K562 (cell line): ENCODE data around the gene CDCP1. TPM values are rescaled to one million over a fixed set of nuclear protein-coding genes. Genes with fewer than 3 reads are reported as not detected.

Experiments
- CAMTA2 ChIP-seq: fragments of 250-450 bp; sonication (Bioruptor Pico); conservative IDR thresholded peaks from 2 replicates; pipeline ENCODE4 v1.5.1; 2022
- CHD1 ChIP-seq: fragments of 200-600 bp; sonication (generic); IDR thresholded peaks from one replicate; pipeline ENCODE4 v1.6.1; 2012; ENCODE audit warnings: mild to moderate bottlenecking, moderate library complexity, low read length, inconsistent platforms
- CREBBP ChIP-seq: IDR thresholded peaks from one replicate; pipeline ENCODE4 v1.6.1; 2012; ENCODE audit warnings: low read depth, mild to moderate bottlenecking, control low read depth, inconsistent platforms, low read length
- FOXM1 ChIP-seq, 2 experiments: fragments of 450-650 bp in 1 of 2; sonication (generic) in 1 of 2; formaldehyde crosslinking in 1 of 2; IDR thresholded peaks; 2 replicates each; pipeline versions ENCODE4 v1.6.1 to v1.9.0; 2017 to 2022; ENCODE audit warnings: low read depth in 2 of 2, mild to moderate bottlenecking in 2 of 2, missing genetic modification reagents in 1 of 2, moderate library complexity in 1 of 2
- FOXO4 ChIP-seq: fragments of 450-650 bp; formaldehyde crosslinking; IDR thresholded peaks from 2 replicates; pipeline ENCODE4 v1.4.0; 2020; ENCODE audit warnings: mild to moderate bottlenecking, moderate library complexity
- HOMEZ ChIP-seq: fragments of 250-450 bp; sonication (Bioruptor Pico); IDR thresholded peaks from 2 replicates; pipeline ENCODE4 v1.4.0; 2020; ENCODE audit warnings: mild to moderate bottlenecking, moderate library complexity
- MAFF ChIP-seq: IDR thresholded peaks from 2 replicates; pipeline ENCODE4 v1.6.1; 2012; ENCODE audit warnings: low read length, improper control_type of control experiment
- MGA ChIP-seq: fragments of 450-650 bp; IDR thresholded peaks from 2 replicates; pipeline ENCODE4 v1.6.1; 2016; ENCODE audit warnings: mild to moderate bottlenecking, moderate library complexity
- PCBP2 ChIP-seq: fragments of 200-400 bp; formaldehyde crosslinking; IDR thresholded peaks from 2 replicates; pipeline ENCODE4 v1.6.1; 2018; ENCODE audit warnings: low read length, low read depth, mild to moderate bottlenecking, moderate library complexity; ENCODE audit not compliant: poor library complexity, severe bottlenecking
- SMC3 ChIP-seq: conservative IDR thresholded peaks from 2 replicates; pipeline ENCODE4 v1.6.1; 2011; ENCODE audit warnings: low read depth, low read length, improper control_type of control experiment; ENCODE audit not compliant: insufficient read depth
- SRSF3 ChIP-seq: fragments of 200-400 bp; formaldehyde crosslinking; IDR thresholded peaks from 2 replicates; pipeline ENCODE4 v1.6.1; 2016; ENCODE audit warnings: mild to moderate bottlenecking, low read length, moderate library complexity; ENCODE audit not compliant: insufficient read depth
- TRIM28 ChIP-seq: fragments of 450-650 bp; IDR thresholded peaks from 2 replicates; pipeline ENCODE4 v1.6.1; 2017
- polyA plus RNA-seq, 8 experiments: library from polyadenylated mRNA; depleted of rRNA in 4 of 8; stranded (reverse) in 5 of 8; unstranded in 3 of 8; fragments of >200 nt; fragmentation: Nextera tagmentation in 2 of 8; fragmentation: Illumina TruSeq in 1 of 8; extraction: Ambion mirVana in 2 of 8; extraction: Trizol in 1 of 8; gene quantifications; 2 replicates each; pipeline versions ENCODE4 v1.2.1 to v1.2.3, GENCODE V29; 2011 to 2014; ENCODE audit warnings: inconsistent platforms in 1 of 8, missing spikeins in 1 of 8
- total RNA-seq, 7 experiments: library from RNA; depleted of rRNA in 6 of 7; stranded (reverse); fragments of >200 nt in 6 of 7; fragmentation: Illumina TruSeq in 2 of 7; extraction: Trizol in 2 of 7; gene quantifications; 2 replicates each; pipeline versions ENCODE4 v1.2.1 to v1.2.3, GENCODE V29; 2011 to 2021; ENCODE audit warnings: low replicate concordance in 1 of 7

CDCP1 gene
- total and polyA plus RNA-seq, 9 of the 15 experiments (the other 6 are each of a cell fraction or from before 2014, with no cell fraction given), result 3.9 to 16.4 (median 5.2) TPM

- TF ChIP-seq SRSF3, result no peak
- peak; percentile 55 for TF ChIP-seq CHD1
- TF ChIP-seq SMC3, result no peak
- TF ChIP-seq PCBP2, result no peak
- peak; percentile 100 for TF ChIP-seq HOMEZ (CRISPR knock-in tag)
- peak; percentile 100 for TF ChIP-seq FOXO4 (CRISPR knock-in tag)
- no peak for TF ChIP-seq CREBBP
- TF ChIP-seq FOXM1 (IDR thresholded peaks at IDR 0.05; ENCODE audit: low read depth), result no peak; the same call in 1 of the 2 replicates
- no peak for TF ChIP-seq FOXM1 (CRISPR knock-in tag; IDR thresholded peaks at IDR 0.05; ENCODE audit: low read depth)
- peak; percentile 58; the same call in 1 of the 2 replicates for TF ChIP-seq TRIM28
- TF ChIP-seq MGA, result no peak
- TF ChIP-seq MAFF, result no peak
- peak; percentile 100 for TF ChIP-seq CAMTA2 (CRISPR knock-in tag)
These were observed 81.4 kb downstream of the CDCP1 start (continued) for GRCh38 chr3:45064512-45065372.
